Kidney (tissue), 14 donors: ENCODE data around the gene MAPK13. TPM values are rescaled to one million over a fixed set of nuclear protein-coding genes. Genes with fewer than 3 reads are reported as not detected.

ENCODE experiments used
- DNase-seq, 5 donors: peaks; one replicate each; pipeline ENCODE4 v3.0.0-alpha.2; 2013 to 2020
- FAIRE-seq: peaks from 2 replicates; lab custom pipeline; 2012; peaks lifted over from hg19 to GRCh38; lab: Jason Lieb, UNC
- H3K27ac ChIP-seq, 2 donors: one replicate each; pipeline ENCODE4 v1.7.0; 2013; ENCODE audit warnings: low read depth in 2 of 2, low read length in 2 of 2, inconsistent platforms in 1 of 2
- H3K27me3 ChIP-seq: one replicate; pipeline ENCODE4 v1.7.1; 2013; ENCODE audit warnings: low read length, inconsistent platforms; ENCODE audit not compliant: control insufficient read depth, insufficient read depth
- H3K36me3 ChIP-seq, 3 donors: one replicate each; pipeline versions ENCODE4 v1.7.0 to v1.7.1; 2013; ENCODE audit warnings: low read length in 3 of 3, control low read depth in 1 of 3, inconsistent platforms in 1 of 3; ENCODE audit not compliant: insufficient read depth in 3 of 3, control insufficient read depth in 2 of 3
- H3K4me1 ChIP-seq, 3 donors: one replicate each; pipeline versions ENCODE4 v1.7.0 to v1.7.1; 2013; ENCODE audit warnings: low read length in 3 of 3, inconsistent platforms in 1 of 3, low read depth in 1 of 3; ENCODE audit not compliant: control insufficient read depth in 2 of 3, insufficient read depth in 2 of 3
- H3K4me3 ChIP-seq, 3 donors: one replicate each; pipeline versions ENCODE4 v1.7.0 to v1.8.1; 2013; ENCODE audit warnings: low read length in 3 of 3, control low read depth in 1 of 3, inconsistent platforms in 1 of 3
- H3K9ac ChIP-seq, 3 donors: one replicate each; pipeline versions ENCODE4 v1.7.0 to v1.7.1; 2013; ENCODE audit warnings: low read length in 3 of 3, control low read depth in 1 of 3, inconsistent platforms in 1 of 3
- H3K9me3 ChIP-seq, 3 donors: one replicate each; pipeline versions ENCODE4 v1.7.0 to v1.7.1; 2013; ENCODE audit warnings: low read length in 3 of 3, control low read depth in 1 of 3, inconsistent platforms in 1 of 3; ENCODE audit not compliant: control insufficient read depth in 2 of 3, insufficient read depth in 1 of 3
- intact Hi-C: fragments of 100-400 bp; cut with DNase I; formaldehyde crosslinking; loops from one replicate; pipeline ENCODE4 v1.11.1; 2022
- polyA plus RNA-seq: library from polyadenylated mRNA; stranded (reverse); fragments of 350-450 nt; fragmentation: Illumina TruSeq; extraction: RNeasy Lipid Tissue Mini Kit (QIAGEN cat#74804); gene quantifications from one replicate; pipeline ENCODE4 v1.2.3, GENCODE V29; 2014; ENCODE audit warnings: low read depth, low replicate concordance; ENCODE audit not compliant: insufficient read depth
- total RNA-seq: library from RNA; stranded (reverse); fragmentation: NEBNext Ultra II Directional; extraction: Animal tissue kit (Norgen Biotek cat#: 25700); gene quantifications from one replicate; pipeline ENCODE4 v1.2.1, GENCODE V29; 2021
- TF ChIP-seq, protein P1 (sequence below): IDR thresholded peaks from 3 replicates; pipeline ENCODE4 v1.5.1; 2012; ENCODE audit warnings: mild to moderate bottlenecking, moderate library complexity, borderline replicate concordance; ENCODE audit not compliant: insufficient read depth; ENCODE audit errors: extremely low read depth
- donor health status: control.
- donor health status: control.
- donor health status: control.
- donor health status: control.
- donor health status: control.
- donor health status: DM: yes; HTN: yes; CAD: no.
- donor health status: Normal renal cell carcinoma (clear cell type).

Gene MAPK13
- total and polyA plus RNA-seq, 2 donors from 2014 or later, result 20.3 to 43.3 TPM

DNA sequence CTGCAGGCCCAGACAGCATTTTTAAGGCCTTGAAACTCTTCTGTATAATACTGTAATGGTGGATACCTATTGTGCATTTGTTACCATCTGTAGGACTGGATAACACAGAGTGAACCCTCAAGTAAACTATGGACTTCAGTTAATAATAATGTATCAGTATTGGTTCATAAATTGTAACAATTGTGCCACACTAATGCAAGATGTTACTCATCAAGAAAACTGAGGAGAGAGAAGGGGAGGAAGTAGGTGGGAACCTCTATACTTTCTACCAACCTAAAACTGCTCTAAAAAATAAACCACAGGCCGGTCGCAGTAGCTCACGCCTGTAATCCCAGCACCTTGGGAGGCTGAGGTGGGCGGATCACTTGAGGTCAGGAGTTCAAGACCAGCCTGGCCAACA is 10.8 kb downstream of the MAPK13 start:
- no peak for FAIRE-seq
- intact Hi-C loops, result no loop called here
- Histone ChIP-seq H3K27me3 (no peaks in the 10 kb centered on the region), H3K4me1 (no peaks in the 10 kb centered on the region), H3K9me3 (no peaks in the 10 kb centered on the region), H3K9ac (no peak overlapping the region), H3K36me3 (no peaks in the 10 kb centered on the region), H3K4me3 (no peak overlapping the region), H3K27ac (no peak overlapping the region)
- no peak for DNase-seq
- TF ChIP-seq, protein P1, sequence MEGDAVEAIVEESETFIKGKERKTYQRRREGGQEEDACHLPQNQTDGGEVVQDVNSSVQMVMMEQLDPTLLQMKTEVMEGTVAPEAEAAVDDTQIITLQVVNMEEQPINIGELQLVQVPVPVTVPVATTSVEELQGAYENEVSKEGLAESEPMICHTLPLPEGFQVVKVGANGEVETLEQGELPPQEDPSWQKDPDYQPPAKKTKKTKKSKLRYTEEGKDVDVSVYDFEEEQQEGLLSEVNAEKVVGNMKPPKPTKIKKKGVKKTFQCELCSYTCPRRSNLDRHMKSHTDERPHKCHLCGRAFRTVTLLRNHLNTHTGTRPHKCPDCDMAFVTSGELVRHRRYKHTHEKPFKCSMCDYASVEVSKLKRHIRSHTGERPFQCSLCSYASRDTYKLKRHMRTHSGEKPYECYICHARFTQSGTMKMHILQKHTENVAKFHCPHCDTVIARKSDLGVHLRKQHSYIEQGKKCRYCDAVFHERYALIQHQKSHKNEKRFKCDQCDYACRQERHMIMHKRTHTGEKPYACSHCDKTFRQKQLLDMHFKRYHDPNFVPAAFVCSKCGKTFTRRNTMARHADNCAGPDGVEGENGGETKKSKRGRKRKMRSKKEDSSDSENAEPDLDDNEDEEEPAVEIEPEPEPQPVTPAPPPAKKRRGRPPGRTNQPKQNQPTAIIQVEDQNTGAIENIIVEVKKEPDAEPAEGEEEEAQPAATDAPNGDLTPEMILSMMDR, result no peak

DNA sequence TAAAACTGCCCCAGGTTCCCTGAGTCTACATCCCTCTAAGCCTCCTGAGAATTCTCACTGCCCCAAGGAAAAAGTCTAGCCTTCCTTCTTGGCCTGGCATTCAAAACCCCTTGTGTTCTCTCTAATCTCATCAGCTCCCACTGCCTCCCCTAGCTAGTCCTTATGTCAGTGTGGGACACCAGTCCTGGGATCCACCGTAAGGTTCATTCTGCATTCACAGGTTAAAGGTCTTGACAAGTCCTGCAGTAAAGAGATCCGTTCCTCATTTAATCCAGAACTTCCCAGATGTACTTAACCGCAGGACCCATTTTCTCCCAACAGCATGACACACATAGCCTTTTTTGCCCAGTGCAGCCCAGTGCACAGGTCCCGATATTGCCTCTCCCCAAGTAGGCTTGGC is 11.6 kb downstream of the MAPK13 start:
- FAIRE-seq, result no peak
- H3K4me3 ChIP-seq, result no peak overlapping the region
- TF ChIP-seq, protein P1, result no peak
- no peaks in the 10 kb centered on the region for H3K36me3 ChIP-seq
- no peaks in the 10 kb centered on the region for H3K9me3 ChIP-seq
- no peak overlapping the region for H3K9ac ChIP-seq
- DNase-seq, result no peak
- no peaks in the 10 kb centered on the region for H3K27me3 ChIP-seq
- no peaks in the 10 kb centered on the region for H3K4me1 ChIP-seq
- intact Hi-C loops, result no loop called here
- no peak overlapping the region for H3K27ac ChIP-seq

DNA sequence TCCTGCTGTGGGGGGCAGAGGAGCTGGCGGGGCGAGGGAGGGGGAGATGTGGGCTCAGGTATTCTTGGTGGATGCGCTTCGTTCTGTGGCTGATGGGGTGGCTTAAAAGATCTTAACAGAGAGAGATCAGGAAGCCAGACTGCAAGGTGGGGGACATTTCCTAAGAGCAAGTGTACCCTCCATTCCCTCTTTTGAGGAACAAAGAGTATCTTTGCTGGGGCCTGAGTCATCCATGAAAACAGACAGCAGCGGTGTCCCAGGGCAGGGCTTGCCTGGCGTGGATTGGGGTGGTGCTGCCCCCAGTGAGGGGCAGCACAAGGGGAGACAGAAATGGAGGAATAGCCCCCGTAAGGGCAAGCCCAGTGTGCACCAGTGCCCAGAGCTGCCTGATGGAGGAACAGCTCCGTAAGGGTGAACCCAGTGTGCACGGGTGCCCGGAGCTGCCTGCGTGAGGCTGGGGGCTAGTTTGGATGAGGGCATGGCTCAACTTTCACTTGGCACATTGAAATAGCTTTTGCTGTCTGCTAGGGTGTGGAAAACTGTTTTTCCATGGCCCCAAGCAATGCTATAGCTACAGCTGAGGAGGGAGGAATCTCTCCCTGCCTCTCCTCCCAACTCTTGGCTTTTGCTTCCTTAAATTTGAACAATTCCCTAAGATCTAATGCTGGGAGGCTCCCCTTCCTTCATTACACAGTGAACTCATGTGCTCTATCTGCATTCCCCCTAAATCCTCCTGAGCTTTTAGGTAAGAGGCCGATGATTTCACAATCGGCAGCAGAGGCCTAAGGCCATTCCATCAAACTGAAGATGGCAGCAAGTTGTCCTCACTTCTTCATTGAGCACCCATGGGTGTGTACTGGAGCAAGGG is 12.9 kb downstream of the MAPK13 start:
- H3K9ac ChIP-seq, result no peak overlapping the region
- DNase-seq (no peak), FAIRE-seq (no peak)
- H3K27ac ChIP-seq, result no peak overlapping the region
- no peaks in the 10 kb centered on the region for H3K9me3 ChIP-seq
- H3K27me3 ChIP-seq, result no peaks in the 10 kb centered on the region
- no peaks in the 10 kb centered on the region for H3K4me1 ChIP-seq
- H3K4me3 ChIP-seq, result no peak overlapping the region
- TF ChIP-seq, protein P1, result no peak
- H3K36me3 ChIP-seq, result no peaks in the 10 kb centered on the region
- intact Hi-C loops, result no loop called here
